Raji (cell line): ENCODE measurements around the gene ZNF652.

Source experiments
- POLR2A ChIP-seq: IDR thresholded peaks from 2 replicates; pipeline ENCODE4 v1.6.1; 2011; ENCODE audit warnings: low read depth, low read length, control low read depth; ENCODE audit not compliant: insufficient read depth

ZNF652 gene

GRCh38 chr17:49388692-49389513 is 26.9 kb upstream of the ZNF652 start:
- TF ChIP-seq POLR2A, result no peak

GRCh38 chr17:49388290-49388640 is 26.2 kb upstream of the ZNF652 start:
- TF ChIP-seq POLR2A, result 0 out of 2 replicates have a peak, but pooled peaks have one; percentile 32

- TF ChIP-seq POLR2A, result no peak
Observed at GRCh38 chr17:49387498-49388289, 25.6 kb upstream of the ZNF652 start.

- TF ChIP-seq POLR2A, result no peak
Observed at GRCh38 chr17:49386373-49386772, 24.3 kb upstream of the ZNF652 start.

- TF ChIP-seq POLR2A, result no peak
Observed at GRCh38 chr17:49384951-49385350, 22.9 kb upstream of the ZNF652 start.

GRCh38 chr17:49383060-49383459 is 21.0 kb upstream of the ZNF652 start:
- no peak for TF ChIP-seq POLR2A

- no peak for TF ChIP-seq POLR2A
Observed at GRCh38 chr17:49382556-49382955, 20.5 kb upstream of the ZNF652 start.

GRCh38 chr17:49381793-49382192 is 19.7 kb upstream of the ZNF652 start:
- TF ChIP-seq POLR2A, result no peak

GRCh38 chr17:49381033-49381432 is 19.0 kb upstream of the ZNF652 start:
- no peak for TF ChIP-seq POLR2A

GRCh38 chr17:49379926-49380325 is 17.9 kb upstream of the ZNF652 start:
- TF ChIP-seq POLR2A, result no peak

GRCh38 chr17:49378311-49378710 is 16.3 kb upstream of the ZNF652 start:
- TF ChIP-seq POLR2A, result no peak

- no peak for TF ChIP-seq POLR2A
Observed at GRCh38 chr17:49375544-49375943, 13.5 kb upstream of the ZNF652 start.

GRCh38 chr17:49373115-49373514 is 11.1 kb upstream of the ZNF652 start:
- no peak for TF ChIP-seq POLR2A

- TF ChIP-seq POLR2A, result no peak
Observed at GRCh38 chr17:49372425-49372824, 10.4 kb upstream of the ZNF652 start.

GRCh38 chr17:49370971-49371834 is 9.2 kb upstream of the ZNF652 start:
- no peak for TF ChIP-seq POLR2A
